OCI-LY7 (cell line): ENCODE results near the gene FBXO47. TPM values are rescaled to one million over a fixed set of nuclear protein-coding genes. Genes with fewer than 3 reads are reported as not detected.

Experiments used
- BruUV-seq: library from RNA; stranded (reverse); fragments of 400-500 nt; replicated peaks from 2 replicates; lab custom pipeline; 2021; lab: Mats Ljungman, UMichigan
- CTCF ChIA-PET: fragments of 300-600 bp; sonication (Branson Sonifier 250); formaldehyde crosslinking; loops from one replicate; lab custom pipeline; 2022; ENCODE audit warnings: antibody characterized with exemption; ENCODE audit not compliant: unreplicated experiment; lab: Charles Lee
- POLR2A ChIA-PET: fragments of 300-600 bp; sonication (Branson Sonifier 250); formaldehyde crosslinking; loops from one replicate; lab custom pipeline; 2022; ENCODE audit warnings: antibody characterized with exemption; lab: Charles Lee
- DNase-seq: peaks from one replicate; pipeline ENCODE4 v3.0.0-alpha.2; 2015; ENCODE audit warnings: low spot score
- H2AFZ ChIP-seq: fragments of 200-600 bp; sonication (generic), shearing (Covaris generic); 2 replicates; pipeline ENCODE4 v1.6.1; 2014; ENCODE audit warnings: mild to moderate bottlenecking, antibody characterized with exemption, low read length, moderate library complexity
- H3K27ac ChIP-seq: fragments of 200-600 bp; sonication (generic); 2 replicates; pipeline ENCODE4 v1.5.1; 2014; ENCODE audit warnings: mixed run types, low read depth, mild to moderate bottlenecking, moderate library complexity, low read length, inconsistent platforms; ENCODE audit not compliant: poor library complexity, severe bottlenecking
- H3K36me3 ChIP-seq: fragments of 200-600 bp; sonication (generic); 2 replicates; pipeline ENCODE4 v1.6.1; 2014; ENCODE audit warnings: mild to moderate bottlenecking, antibody characterized with exemption, low read length, moderate library complexity, mixed read lengths; ENCODE audit not compliant: insufficient read depth
- H3K4me1 ChIP-seq: fragments of 200-600 bp; sonication (generic); 2 replicates; pipeline ENCODE4 v1.5.1; 2014; ENCODE audit warnings: mild to moderate bottlenecking, low read length; ENCODE audit not compliant: insufficient read depth, poor library complexity, severe bottlenecking
- H3K4me2 ChIP-seq: fragments of 200-600 bp; sonication (generic); 2 replicates; pipeline ENCODE4 v1.6.1; 2014; ENCODE audit warnings: mild to moderate bottlenecking, low read length
- H3K4me3 ChIP-seq: fragments of 200-600 bp; sonication (generic); 2 replicates; pipeline ENCODE4 v1.5.1; 2014; ENCODE audit warnings: mild to moderate bottlenecking, low read depth, low read length; ENCODE audit not compliant: poor library complexity, severe bottlenecking
- H3K79me2 ChIP-seq: fragments of 200-600 bp; sonication (generic); 2 replicates; pipeline ENCODE4 v1.6.1; 2016; ENCODE audit warnings: low read depth, mild to moderate bottlenecking, low read length, moderate library complexity, mixed read lengths; ENCODE audit not compliant: insufficient read depth
- H3K9me2 ChIP-seq: fragments of 200-600 bp; sonication (generic); 2 replicates; pipeline ENCODE4 v1.6.1; 2016; ENCODE audit warnings: mild to moderate bottlenecking, low read length, mixed read lengths; ENCODE audit not compliant: insufficient read depth
- H3K9me3 ChIP-seq: fragments of 200-600 bp; sonication (generic); 2 replicates; pipeline ENCODE4 v1.6.1; 2014; ENCODE audit warnings: mild to moderate bottlenecking, mixed run types, low read length, mixed read lengths
- H4K20me1 ChIP-seq: fragments of 200-600 bp; sonication (generic); 2 replicates; pipeline ENCODE4 v1.6.1; 2014; ENCODE audit warnings: mild to moderate bottlenecking, antibody characterized with exemption, low read length, moderate library complexity, mixed read lengths; ENCODE audit not compliant: insufficient read depth
- EZH2phosphoT487 ChIP-seq: fragments of 200-600 bp; sonication (generic); IDR thresholded peaks from 2 replicates; pipeline ENCODE4 v1.6.1; 2018; ENCODE audit warnings: low read depth, borderline replicate concordance, mild to moderate bottlenecking, mixed run types, antibody characterized with exemption, low read length, moderate library complexity, mixed read lengths
- intact Hi-C: fragments of 100-400 bp; cut with micrococcal nuclease; formaldehyde crosslinking; loops from one replicate; pipeline ENCODE4 v1.10.0; 2022; ENCODE audit not compliant: unreplicated experiment
- total RNA-seq, 2 experiments: library from RNA; depleted of rRNA in 1 of 2; stranded (reverse); fragments of >200 nt in 1 of 2; shearing (Covaris generic) in 1 of 2; gene quantifications; 2 replicates each; pipeline ENCODE4 v1.2.3, GENCODE V29; 2014 to 2022
- TF ChIP-seq, protein P1 (sequence below): fragments of 200-600 bp; sonication (generic); conservative IDR thresholded peaks from 2 replicates; pipeline ENCODE4 v1.5.1; 2014; ENCODE audit warnings: mild to moderate bottlenecking, antibody characterized with exemption, low read length, moderate library complexity, mixed read lengths

The FBXO47 gene
- total RNA-seq, 2 experiments from 2014 or later, result 0.13 TPM; not detected in 1

DNA sequence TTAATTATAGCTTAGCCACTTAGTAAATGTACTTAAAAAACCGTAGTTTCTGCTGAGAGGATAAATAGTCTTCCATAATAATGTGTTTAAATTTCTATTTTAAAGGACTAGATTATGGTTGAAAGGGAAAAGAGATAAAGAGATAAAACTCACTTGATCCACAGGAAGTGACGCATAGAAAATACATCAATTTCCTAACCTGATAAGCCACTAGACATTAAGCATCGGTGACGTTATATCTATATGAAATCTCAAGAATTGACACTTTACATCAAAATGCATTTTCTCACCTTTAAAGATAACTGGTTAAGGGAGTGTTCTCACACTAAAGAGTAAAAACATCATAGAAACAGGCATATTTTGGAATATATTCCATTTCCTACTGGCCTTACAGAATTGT lies 5.8 kb downstream of the FBXO47 start:
- intact Hi-C loops, result no loop called here
- DNase-seq, result no peak
- TF ChIP-seq, protein P1, sequence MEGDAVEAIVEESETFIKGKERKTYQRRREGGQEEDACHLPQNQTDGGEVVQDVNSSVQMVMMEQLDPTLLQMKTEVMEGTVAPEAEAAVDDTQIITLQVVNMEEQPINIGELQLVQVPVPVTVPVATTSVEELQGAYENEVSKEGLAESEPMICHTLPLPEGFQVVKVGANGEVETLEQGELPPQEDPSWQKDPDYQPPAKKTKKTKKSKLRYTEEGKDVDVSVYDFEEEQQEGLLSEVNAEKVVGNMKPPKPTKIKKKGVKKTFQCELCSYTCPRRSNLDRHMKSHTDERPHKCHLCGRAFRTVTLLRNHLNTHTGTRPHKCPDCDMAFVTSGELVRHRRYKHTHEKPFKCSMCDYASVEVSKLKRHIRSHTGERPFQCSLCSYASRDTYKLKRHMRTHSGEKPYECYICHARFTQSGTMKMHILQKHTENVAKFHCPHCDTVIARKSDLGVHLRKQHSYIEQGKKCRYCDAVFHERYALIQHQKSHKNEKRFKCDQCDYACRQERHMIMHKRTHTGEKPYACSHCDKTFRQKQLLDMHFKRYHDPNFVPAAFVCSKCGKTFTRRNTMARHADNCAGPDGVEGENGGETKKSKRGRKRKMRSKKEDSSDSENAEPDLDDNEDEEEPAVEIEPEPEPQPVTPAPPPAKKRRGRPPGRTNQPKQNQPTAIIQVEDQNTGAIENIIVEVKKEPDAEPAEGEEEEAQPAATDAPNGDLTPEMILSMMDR, result no peak
- no peak for TF ChIP-seq EZH2phosphoT487
- no peak overlapping the region for H3K27ac ChIP-seq
- H3K4me1 ChIP-seq, result peaks cover 33% of the 10 kb centered on the region
- H3K9me2 ChIP-seq, result no peaks in the 10 kb centered on the region
- no peak overlapping the region for H3K4me2 ChIP-seq
- H4K20me1 ChIP-seq, result no peaks in the 10 kb centered on the region
- no peak overlapping the region for H3K4me3 ChIP-seq
- no TSS peak for BruUV-seq
- no peaks in the 10 kb centered on the region for H3K9me3 ChIP-seq
- H3K79me2 ChIP-seq, result no peaks in the 10 kb centered on the region
- H2AFZ ChIP-seq, result peak overlapping the region; percentile 3; the same call in 1 of the 2 replicates
- CTCF ChIA-PET, result no interaction called here
- POLR2A ChIA-PET, result no interaction called here
- H3K36me3 ChIP-seq, result no peaks in the 10 kb centered on the region

GRCh38 chr17:38960402-38960801 lies 6.8 kb downstream of the FBXO47 start:
- POLR2A ChIA-PET, result interaction anchor here (0.7 kb wide), 1 partner anchor 143 kb away, joined by 3 read pairs; no protein-coding TSS in a partner anchor
- CTCF ChIA-PET, result no interaction called here
- Histone ChIP-seq H3K9me3 (no peaks in the 10 kb centered on the region), H3K36me3 (no peaks in the 10 kb centered on the region), H3K4me3 (no peak overlapping the region), H2AFZ (peak overlapping the region; percentile 68), H3K4me2 (peak overlapping the region; percentile 26; the same call in 1 of the 2 replicates), H3K9me2 (no peaks in the 10 kb centered on the region), H4K20me1 (no peaks in the 10 kb centered on the region), H3K27ac (no peak overlapping the region), H3K79me2 (no peaks in the 10 kb centered on the region), H3K4me1 (peaks cover 33% of the 10 kb centered on the region)
- no peak for DNase-seq
- intact Hi-C loops, result no loop called here
- BruUV-seq, result no TSS peak
- TF ChIP-seq EZH2phosphoT487, result no peak
- TF ChIP-seq, protein P1, result no peak

DNA sequence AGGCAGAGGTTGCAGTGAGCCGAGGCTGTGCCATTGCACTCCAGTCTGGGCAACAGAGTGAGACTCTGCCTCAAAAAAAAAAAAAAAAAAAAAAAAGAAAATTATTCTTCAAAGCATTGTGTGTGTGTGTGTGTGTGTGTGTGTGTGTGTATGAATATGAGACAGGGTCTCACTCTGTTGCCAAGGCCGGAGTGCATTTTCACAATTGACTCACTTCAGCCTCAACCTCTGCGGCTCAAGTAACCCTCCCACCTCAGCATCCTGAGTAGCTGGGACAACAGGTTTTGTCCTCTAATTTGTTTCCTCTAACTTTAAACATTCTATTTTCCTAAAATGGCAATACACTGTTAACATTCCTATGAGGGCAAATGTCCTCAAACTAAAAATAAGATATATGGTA lies 7.7 kb downstream of the FBXO47 start:
- BruUV-seq, result no TSS peak
- CTCF ChIA-PET, result no interaction called here

More for the DNA sequence above, 7.7 kb downstream of the FBXO47 start:
- Histone ChIP-seq H3K9me2 (no peaks in the 10 kb centered on the region), H3K27ac (no peak overlapping the region), H3K9me3 (no peaks in the 10 kb centered on the region), H3K36me3 (no peaks in the 10 kb centered on the region), H4K20me1 (no peaks in the 10 kb centered on the region), H3K4me3 (no peak overlapping the region), H2AFZ (peak overlapping the region; percentile 68; the same call in 1 of the 2 replicates), H3K79me2 (no peaks in the 10 kb centered on the region), H3K4me2 (no peak overlapping the region), H3K4me1 (peaks cover 33% of the 10 kb centered on the region)
- no peak for TF ChIP-seq EZH2phosphoT487
- TF ChIP-seq, protein P1, result no peak
- DNase-seq, result no peak
- POLR2A ChIA-PET, result interaction anchor here (0.7 kb wide), 1 partner anchor 240 kb away, joined by 6 read pairs; no protein-coding TSS in a partner anchor
- intact Hi-C loops, result no loop called here
